ENCODE data around the gene RTL10. TPM values are rescaled to one million over a fixed set of nuclear protein-coding genes. Genes with fewer than 3 reads are reported as not detected.

The RTL10 gene
- total RNA-seq, 1 donor from 2014 or later: 21.4 TPM

- DNase-seq (ENCODE audit: extremely low spot score in 2 of 2): peak; percentile 83 to 93
- Histone ChIP-seq H3K36me3 (no peaks in the 10 kb centered on the region), H3K27ac (no peak overlapping the region), H3K9me3 (no peaks in the 10 kb centered on the region), H3K27me3 (no peaks in the 10 kb centered on the region), H3K4me1 (no peaks in the 10 kb centered on the region), H3K4me3 (no peak overlapping the region)
- TF ChIP-seq POLR2A (IDR thresholded peaks at IDR 0.05): no peak
- TF ChIP-seq, protein P1, sequence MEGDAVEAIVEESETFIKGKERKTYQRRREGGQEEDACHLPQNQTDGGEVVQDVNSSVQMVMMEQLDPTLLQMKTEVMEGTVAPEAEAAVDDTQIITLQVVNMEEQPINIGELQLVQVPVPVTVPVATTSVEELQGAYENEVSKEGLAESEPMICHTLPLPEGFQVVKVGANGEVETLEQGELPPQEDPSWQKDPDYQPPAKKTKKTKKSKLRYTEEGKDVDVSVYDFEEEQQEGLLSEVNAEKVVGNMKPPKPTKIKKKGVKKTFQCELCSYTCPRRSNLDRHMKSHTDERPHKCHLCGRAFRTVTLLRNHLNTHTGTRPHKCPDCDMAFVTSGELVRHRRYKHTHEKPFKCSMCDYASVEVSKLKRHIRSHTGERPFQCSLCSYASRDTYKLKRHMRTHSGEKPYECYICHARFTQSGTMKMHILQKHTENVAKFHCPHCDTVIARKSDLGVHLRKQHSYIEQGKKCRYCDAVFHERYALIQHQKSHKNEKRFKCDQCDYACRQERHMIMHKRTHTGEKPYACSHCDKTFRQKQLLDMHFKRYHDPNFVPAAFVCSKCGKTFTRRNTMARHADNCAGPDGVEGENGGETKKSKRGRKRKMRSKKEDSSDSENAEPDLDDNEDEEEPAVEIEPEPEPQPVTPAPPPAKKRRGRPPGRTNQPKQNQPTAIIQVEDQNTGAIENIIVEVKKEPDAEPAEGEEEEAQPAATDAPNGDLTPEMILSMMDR (IDR thresholded peaks at IDR 0.05): no peak
- no peak for TF ChIP-seq POLR2AphosphoS5 (IDR thresholded peaks at IDR 0.05; ENCODE audit: insufficient read depth in 1 of 2, low read depth in 1 of 2)
- intact Hi-C loops (cut with DNase I): no loop called here
Observed at GRCh38 chr22:19818324-19819207, 36.1 kb downstream of the RTL10 start.

GRCh38 chr22:19816372-19817119 is 38.1 kb downstream of the RTL10 start:
- no peaks in the 10 kb centered on the region for H3K27me3 ChIP-seq
- H3K9me3 ChIP-seq: no peaks in the 10 kb centered on the region
- TF ChIP-seq POLR2AphosphoS5 (IDR thresholded peaks at IDR 0.05; ENCODE audit: insufficient read depth in 1 of 2, low read depth in 1 of 2) (no peak), POLR2A (IDR thresholded peaks at IDR 0.05) (no peak)
- TF ChIP-seq, protein P1 (IDR thresholded peaks at IDR 0.05): no peak
- DNase-seq (ENCODE audit: extremely low spot score in 2 of 2): peak in 1 of 2 donors; percentile 95
- no peaks in the 10 kb centered on the region for H3K36me3 ChIP-seq
- no peak overlapping the region for H3K27ac ChIP-seq
- H3K4me1 ChIP-seq: no peaks in the 10 kb centered on the region
- H3K4me3 ChIP-seq: no peak overlapping the region
- intact Hi-C loops (cut with DNase I): no loop called here

DNA sequence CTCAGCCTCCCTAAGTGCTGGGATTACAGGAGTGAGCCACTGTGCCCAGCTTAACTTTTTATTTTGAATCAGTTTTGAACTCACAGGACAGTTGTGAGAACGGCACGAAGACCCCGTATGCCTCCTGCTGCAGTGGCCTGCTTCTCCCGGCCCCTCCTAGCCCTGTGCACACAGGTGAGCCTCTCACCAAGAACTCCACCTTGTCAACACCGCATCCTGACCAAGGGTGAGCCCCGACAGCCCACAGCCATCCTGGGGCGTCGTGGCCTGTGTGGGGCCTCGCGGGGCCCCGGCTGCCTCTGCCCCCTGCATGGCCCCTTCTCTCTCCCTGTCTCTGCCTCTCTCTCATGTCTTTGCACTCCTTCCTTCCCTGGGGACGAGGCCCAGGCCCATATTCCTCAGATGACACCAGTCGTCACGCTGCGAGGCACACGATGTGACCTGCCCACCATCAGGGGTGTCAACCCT is 38.8 kb downstream of the RTL10 start:
- DNase-seq (ENCODE audit: extremely low spot score in 2 of 2): no peak
- no peaks in the 10 kb centered on the region for H3K27me3 ChIP-seq
- no peak overlapping the region for H3K27ac ChIP-seq
- intact Hi-C loops (cut with DNase I): no loop called here
- H3K36me3 ChIP-seq: no peaks in the 10 kb centered on the region
- TF ChIP-seq POLR2AphosphoS5 (IDR thresholded peaks at IDR 0.05; ENCODE audit: insufficient read depth in 1 of 2, low read depth in 1 of 2) (no peak), POLR2A (IDR thresholded peaks at IDR 0.05) (no peak)
- TF ChIP-seq, protein P1 (IDR thresholded peaks at IDR 0.05): no peak
- peaks cover 4% of the 10 kb centered on the region for H3K4me1 ChIP-seq
- no peak overlapping the region for H3K4me3 ChIP-seq
- H3K9me3 ChIP-seq: no peaks in the 10 kb centered on the region

DNA sequence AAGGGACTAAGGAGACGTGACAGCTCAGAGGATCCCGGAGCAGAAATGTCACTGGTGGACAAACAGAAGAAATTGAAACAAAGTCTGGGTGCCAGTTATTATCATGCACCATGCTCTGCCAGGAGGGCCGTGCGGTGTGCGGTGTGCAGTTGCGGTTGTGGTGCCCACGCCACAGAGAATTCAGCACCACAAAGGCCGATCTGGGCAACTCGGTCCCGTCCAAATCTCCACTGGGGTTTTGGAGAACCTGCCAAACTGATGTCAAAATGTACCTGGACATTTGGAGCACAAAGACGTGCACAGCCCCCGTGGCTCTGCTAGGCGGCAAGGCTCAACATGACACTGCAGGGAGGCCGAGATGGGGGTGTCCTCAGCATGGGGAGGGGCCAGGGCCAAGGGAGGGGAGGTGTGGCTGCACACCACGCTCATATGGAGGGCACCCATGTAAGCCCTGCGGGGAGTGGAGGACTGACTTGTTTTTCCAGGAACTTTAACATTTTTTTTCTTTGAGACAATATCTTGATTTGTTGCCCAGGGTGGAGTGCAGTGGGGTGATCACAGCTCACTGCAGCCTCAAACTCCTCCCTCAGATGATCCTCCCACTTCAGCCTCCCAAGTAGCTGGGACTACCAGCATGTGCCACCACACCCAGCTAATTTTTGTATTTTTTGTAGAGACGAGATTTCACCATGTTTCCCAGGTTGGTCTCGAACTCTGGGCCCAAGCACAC is 39.4 kb downstream of the RTL10 start:
- intact Hi-C loops (cut with DNase I): no loop called here
- Histone ChIP-seq H3K4me1 (peaks cover 10% of the 10 kb centered on the region), H3K9me3 (no peaks in the 10 kb centered on the region), H3K27me3 (no peaks in the 10 kb centered on the region), H3K27ac (no peak overlapping the region), H3K4me3 (no peak overlapping the region), H3K36me3 (no peaks in the 10 kb centered on the region)
- TF ChIP-seq POLR2A (IDR thresholded peaks at IDR 0.05) (no peak), POLR2AphosphoS5 (IDR thresholded peaks at IDR 0.05; ENCODE audit: insufficient read depth in 1 of 2, low read depth in 1 of 2) (no peak)
- TF ChIP-seq, protein P1 (IDR thresholded peaks at IDR 0.05): no peak
- DNase-seq (ENCODE audit: extremely low spot score in 2 of 2): peak in 1 of 2 donors; percentile 80
